Type B pancreatic cell (in vitro differentiated cells): ENCODE measurements around the gene C10orf105. TPM values are rescaled to one million over a fixed set of nuclear protein-coding genes. Genes with fewer than 3 reads are reported as not detected.

ENCODE experiments used
- DNase-seq: peaks from one replicate; pipeline ENCODE4 v3.0.0; 2021; ENCODE audit warnings: mixed read lengths; ENCODE audit not compliant: unreplicated experiment; ENCODE audit errors: extremely low spot score
- H3K27ac Mint-ChIP-seq: 2 replicates; pipeline ENCODE4 v1.8.0; 2021; ENCODE audit warnings: mild to moderate bottlenecking, mixed read lengths
- H3K27me3 Mint-ChIP-seq: 2 replicates; pipeline ENCODE4 v1.8.0; 2021; ENCODE audit warnings: mixed read lengths
- H3K36me3 Mint-ChIP-seq: 2 replicates; pipeline ENCODE4 v1.8.0; 2021; ENCODE audit warnings: mixed read lengths
- H3K4me1 Mint-ChIP-seq: one replicate; pipeline ENCODE4 v1.8.0; 2021; ENCODE audit warnings: mixed read lengths; ENCODE audit not compliant: unreplicated experiment
- H3K4me3 Mint-ChIP-seq: 2 replicates; pipeline ENCODE4 v1.8.0; 2021; ENCODE audit warnings: mild to moderate bottlenecking, mixed read lengths
- H3K9me3 Mint-ChIP-seq: 2 replicates; pipeline ENCODE4 v1.8.0; 2021; ENCODE audit warnings: mixed read lengths
- total RNA-seq: library from RNA; stranded (reverse); gene quantifications from 2 replicates; pipeline ENCODE4 v1.2.1, GENCODE V29; 2021; ENCODE audit warnings: low replicate concordance
- TF ChIP-seq, protein P1 (sequence below): fragments of 200-600 bp; sonication (generic); conservative IDR thresholded peaks from 2 replicates; pipeline ENCODE4 v1.5.0; 2021; ENCODE audit warnings: antibody characterized with exemption, mild to moderate bottlenecking

The C10orf105 gene
- total RNA-seq, 1 donor from 2014 or later = 0.31 TPM

- Mint-ChIP-seq H3K9me3 (no peaks in the 10 kb centered on the region), H3K4me3 (no peak overlapping the region), H3K27ac (no peak overlapping the region)
Measured at GRCh38 chr10:71715860-71716259, 3.7 kb downstream of the C10orf105 start.

DNA sequence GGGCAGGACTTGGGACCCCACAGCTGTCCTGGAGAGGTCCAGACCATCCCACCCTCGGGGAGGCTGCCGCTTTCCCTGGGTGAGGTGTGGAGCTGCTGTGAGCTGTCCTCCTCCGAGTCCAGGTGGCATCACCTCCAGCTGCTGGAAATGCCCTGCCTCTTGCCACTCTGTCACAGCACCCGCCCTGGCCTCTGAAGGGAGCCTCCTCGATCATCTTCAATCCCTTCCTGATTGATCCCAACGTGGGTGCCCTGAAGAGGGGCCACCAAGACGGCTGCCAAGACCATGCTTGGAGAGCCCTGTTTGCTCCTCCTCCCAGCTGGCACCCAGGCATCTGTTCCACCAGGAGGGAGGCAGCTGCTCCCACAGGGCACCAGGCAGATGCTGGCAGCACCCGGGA lies 4.6 kb downstream of the C10orf105 start:
- no peak overlapping the region for H3K27ac Mint-ChIP-seq
- TF ChIP-seq, protein P1, sequence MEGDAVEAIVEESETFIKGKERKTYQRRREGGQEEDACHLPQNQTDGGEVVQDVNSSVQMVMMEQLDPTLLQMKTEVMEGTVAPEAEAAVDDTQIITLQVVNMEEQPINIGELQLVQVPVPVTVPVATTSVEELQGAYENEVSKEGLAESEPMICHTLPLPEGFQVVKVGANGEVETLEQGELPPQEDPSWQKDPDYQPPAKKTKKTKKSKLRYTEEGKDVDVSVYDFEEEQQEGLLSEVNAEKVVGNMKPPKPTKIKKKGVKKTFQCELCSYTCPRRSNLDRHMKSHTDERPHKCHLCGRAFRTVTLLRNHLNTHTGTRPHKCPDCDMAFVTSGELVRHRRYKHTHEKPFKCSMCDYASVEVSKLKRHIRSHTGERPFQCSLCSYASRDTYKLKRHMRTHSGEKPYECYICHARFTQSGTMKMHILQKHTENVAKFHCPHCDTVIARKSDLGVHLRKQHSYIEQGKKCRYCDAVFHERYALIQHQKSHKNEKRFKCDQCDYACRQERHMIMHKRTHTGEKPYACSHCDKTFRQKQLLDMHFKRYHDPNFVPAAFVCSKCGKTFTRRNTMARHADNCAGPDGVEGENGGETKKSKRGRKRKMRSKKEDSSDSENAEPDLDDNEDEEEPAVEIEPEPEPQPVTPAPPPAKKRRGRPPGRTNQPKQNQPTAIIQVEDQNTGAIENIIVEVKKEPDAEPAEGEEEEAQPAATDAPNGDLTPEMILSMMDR = no peak
- H3K27me3 Mint-ChIP-seq = no peaks in the 10 kb centered on the region
- H3K36me3 Mint-ChIP-seq = no peaks in the 10 kb centered on the region
- no peak for DNase-seq
- H3K4me3 Mint-ChIP-seq = no peak overlapping the region
- no peaks in the 10 kb centered on the region for H3K9me3 Mint-ChIP-seq
- peaks cover 19% of the 10 kb centered on the region for H3K4me1 Mint-ChIP-seq

More at GRCh38 chr10:71715860-71716259, 3.7 kb downstream of the C10orf105 start:
- H3K27me3 Mint-ChIP-seq = no peaks in the 10 kb centered on the region
- H3K4me1 Mint-ChIP-seq = peaks cover 19% of the 10 kb centered on the region
- TF ChIP-seq, protein P1 = no peak
- H3K36me3 Mint-ChIP-seq = no peaks in the 10 kb centered on the region
- no peak for DNase-seq

GRCh38 chr10:71714592-71714991 lies 5.0 kb downstream of the C10orf105 start:
- Mint-ChIP-seq H3K36me3 (no peaks in the 10 kb centered on the region), H3K4me3 (no peak overlapping the region), H3K4me1 (peaks cover 19% of the 10 kb centered on the region), H3K27ac (no peak overlapping the region), H3K9me3 (no peaks in the 10 kb centered on the region), H3K27me3 (no peaks in the 10 kb centered on the region)
- no peak for DNase-seq
- TF ChIP-seq, protein P1 = no peak

GRCh38 chr10:71714031-71714410 lies 5.6 kb downstream of the C10orf105 start:
- Mint-ChIP-seq H3K4me1 (peaks cover 19% of the 10 kb centered on the region), H3K27ac (peak overlapping the region; percentile 43), H3K9me3 (no peaks in the 10 kb centered on the region), H3K27me3 (no peaks in the 10 kb centered on the region), H3K4me3 (no peak overlapping the region), H3K36me3 (no peaks in the 10 kb centered on the region)
- TF ChIP-seq, protein P1 = no peak
- no peak for DNase-seq

GRCh38 chr10:71713135-71714030 lies 6.2 kb downstream of the C10orf105 start:
- H3K4me3 Mint-ChIP-seq = no peak overlapping the region
- H3K27ac Mint-ChIP-seq = peak overlapping the region; percentile 43
- DNase-seq = no peak
- no peaks in the 10 kb centered on the region for H3K9me3 Mint-ChIP-seq
- H3K4me1 Mint-ChIP-seq = peaks cover 19% of the 10 kb centered on the region
- TF ChIP-seq, protein P1 = no peak
- H3K36me3 Mint-ChIP-seq = no peaks in the 10 kb centered on the region
- H3K27me3 Mint-ChIP-seq = no peaks in the 10 kb centered on the region
